Colonic mucosa (tissue), 4 donors: ENCODE data around the gene PLB1. TPM values are rescaled to one million over a fixed set of nuclear protein-coding genes. Genes with fewer than 3 reads are reported as not detected.
"Not testable (repeated sequence)": the region's sequence is repeated elsewhere in the genome, so short reads cannot be mapped to it uniquely, and the experiment has no call there.

Experiments
- DNase-seq: peaks from one replicate; pipeline ENCODE4 v3.0.0-alpha.2; 2020
- H3K27ac ChIP-seq: fragments of 200-600 bp; one replicate; pipeline ENCODE4 v1.8.0; 2021
- H3K27me3 ChIP-seq: fragments of 200-600 bp; one replicate; pipeline ENCODE4 v1.8.0; 2021
- H3K36me3 ChIP-seq: fragments of 200-600 bp; one replicate; pipeline ENCODE4 v1.8.0; 2021
- H3K4me1 ChIP-seq: fragments of 200-600 bp; one replicate; pipeline ENCODE4 v1.8.0; 2021; ENCODE audit warnings: mild to moderate bottlenecking
- H3K4me3 ChIP-seq: fragments of 200-600 bp; one replicate; pipeline ENCODE4 v1.8.0; 2021
- H3K9ac ChIP-seq, 2 donors: one replicate each; pipeline ENCODE4 v1.7.0; 2013; ENCODE audit warnings: control low read depth in 2 of 2, low read depth in 2 of 2, low read length in 2 of 2
- H3K9me3 ChIP-seq: fragments of 200-600 bp; one replicate; pipeline ENCODE4 v1.8.0; 2021
- CTCF ChIP-seq: fragments of 200-600 bp; IDR thresholded peaks from one replicate; pipeline ENCODE4 v1.8.0; 2022; ENCODE audit warnings: antibody characterized with exemption, mild to moderate bottlenecking
- intact Hi-C: fragments of 100-400 bp; cut with DNase I; formaldehyde crosslinking; loops from one replicate; pipeline ENCODE4 v1.14.1; 2022
- total RNA-seq, 2 donors: library from RNA; stranded (reverse); fragmentation: NEBNext Ultra II Directional in 1 of 2; extraction: Animal tissue kit (Norgen Biotek cat#: 25700) in 1 of 2; gene quantifications; one replicate each; pipeline ENCODE4 v1.2.1, GENCODE V29; 2021
- donor health status: healthy.
- donor health status: DM: no; HTN: no; CAD: no.
- donor health status: DM: no; HTN: no; CAD: no.

Gene PLB1
- total RNA-seq, 2 donors from 2014 or later, result 1.3 to 3.0 TPM

GRCh38 chr2:28662468-28663181, 166.8 kb downstream of the PLB1 start:
- peaks cover 13% of the 10 kb centered on the region for H3K4me1 ChIP-seq
- peak overlapping the region; percentile 58 for H3K27ac ChIP-seq
- DNase-seq, result peak; percentile 74
- H3K27me3 ChIP-seq, result no peaks in the 10 kb centered on the region
- no peak for TF ChIP-seq CTCF
- no peaks in the 10 kb centered on the region for H3K36me3 ChIP-seq
- intact Hi-C loops, result loop anchor here (5.0 kb wide), 1 partner anchor 35 kb away; no protein-coding TSS in a partner anchor
- H3K9me3 ChIP-seq, result no peaks in the 10 kb centered on the region
- no peak overlapping the region for H3K4me3 ChIP-seq
- H3K9ac ChIP-seq, result peak overlapping the region in 1 of 2 donors; percentile 74

GRCh38 chr2:28663359-28663758, 167.5 kb downstream of the PLB1 start:
- Histone ChIP-seq H3K36me3 (no peaks in the 10 kb centered on the region), H3K27me3 (no peaks in the 10 kb centered on the region), H3K4me1 (peaks cover 13% of the 10 kb centered on the region), H3K27ac (peak overlapping the region; percentile 19), H3K9ac (peak overlapping the region in 1 of 2 donors; percentile 49), H3K9me3 (no peaks in the 10 kb centered on the region), H3K4me3 (no peak overlapping the region)
- no peak for DNase-seq
- no peak for TF ChIP-seq CTCF
- intact Hi-C loops, result loop anchor here (5.0 kb wide), 1 partner anchor 36 kb away; no protein-coding TSS in a partner anchor

GRCh38 chr2:28664120-28664842, 168.4 kb downstream of the PLB1 start:
- no peaks in the 10 kb centered on the region for H3K36me3 ChIP-seq
- H3K27ac ChIP-seq, result peak overlapping the region; percentile 19
- peak overlapping the region in 1 of 2 donors; percentile 59 for H3K9ac ChIP-seq
- TF ChIP-seq CTCF, result no peak
- peaks cover 13% of the 10 kb centered on the region for H3K4me1 ChIP-seq
- H3K9me3 ChIP-seq, result no peaks in the 10 kb centered on the region
- H3K27me3 ChIP-seq, result no peaks in the 10 kb centered on the region
- intact Hi-C loops, result loop anchor here (5.0 kb wide), 1 partner anchor 37 kb away; no protein-coding TSS in a partner anchor
- no peak overlapping the region for H3K4me3 ChIP-seq
- peak; percentile 79 for DNase-seq

GRCh38 chr2:28665041-28665704, 169.3 kb downstream of the PLB1 start:
- H3K9ac ChIP-seq, result peak overlapping the region in 1 of 2 donors; percentile 59
- intact Hi-C loops, result loop anchor here (5.0 kb wide), 1 partner anchor 82 kb away; no protein-coding TSS in a partner anchor
- no peak overlapping the region for H3K27ac ChIP-seq
- no peak overlapping the region for H3K4me3 ChIP-seq
- H3K36me3 ChIP-seq, result no peaks in the 10 kb centered on the region
- H3K9me3 ChIP-seq, result no peaks in the 10 kb centered on the region
- H3K4me1 ChIP-seq, result peaks cover 13% of the 10 kb centered on the region
- H3K27me3 ChIP-seq, result no peaks in the 10 kb centered on the region
- DNase-seq, result peak; percentile 71
- no peak for TF ChIP-seq CTCF

- not testable (repeated sequence) for H3K27me3 ChIP-seq, H3K9ac ChIP-seq, H3K36me3 ChIP-seq, H3K27ac ChIP-seq, DNase-seq, H3K4me3 ChIP-seq, H3K9me3 ChIP-seq
- intact Hi-C loops, result loop anchor here (5.0 kb wide), 1 partner anchor 81 kb away; no protein-coding TSS in a partner anchor
- H3K4me1 ChIP-seq, result peaks cover 13% of the 10 kb centered on the region
Observed at GRCh38 chr2:28665811-28666377, 170.0 kb downstream of the PLB1 start.
